NCI-H2029 treated with DMSO at 0.1 percent for 48 hours (cell line): ENCODE data around the gene SV2A.
"Not testable (repeated sequence)": the region's sequence is repeated elsewhere in the genome, so short reads cannot be mapped to it uniquely, and the experiment has no call there.

ENCODE experiments used
- DNase-seq: peaks from one replicate; lab custom pipeline; 2025; lab: John Stamatoyannopoulos, UW

The SV2A gene, protein sequence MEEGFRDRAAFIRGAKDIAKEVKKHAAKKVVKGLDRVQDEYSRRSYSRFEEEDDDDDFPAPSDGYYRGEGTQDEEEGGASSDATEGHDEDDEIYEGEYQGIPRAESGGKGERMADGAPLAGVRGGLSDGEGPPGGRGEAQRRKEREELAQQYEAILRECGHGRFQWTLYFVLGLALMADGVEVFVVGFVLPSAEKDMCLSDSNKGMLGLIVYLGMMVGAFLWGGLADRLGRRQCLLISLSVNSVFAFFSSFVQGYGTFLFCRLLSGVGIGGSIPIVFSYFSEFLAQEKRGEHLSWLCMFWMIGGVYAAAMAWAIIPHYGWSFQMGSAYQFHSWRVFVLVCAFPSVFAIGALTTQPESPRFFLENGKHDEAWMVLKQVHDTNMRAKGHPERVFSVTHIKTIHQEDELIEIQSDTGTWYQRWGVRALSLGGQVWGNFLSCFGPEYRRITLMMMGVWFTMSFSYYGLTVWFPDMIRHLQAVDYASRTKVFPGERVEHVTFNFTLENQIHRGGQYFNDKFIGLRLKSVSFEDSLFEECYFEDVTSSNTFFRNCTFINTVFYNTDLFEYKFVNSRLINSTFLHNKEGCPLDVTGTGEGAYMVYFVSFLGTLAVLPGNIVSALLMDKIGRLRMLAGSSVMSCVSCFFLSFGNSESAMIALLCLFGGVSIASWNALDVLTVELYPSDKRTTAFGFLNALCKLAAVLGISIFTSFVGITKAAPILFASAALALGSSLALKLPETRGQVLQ

GRCh38 chr1:149917571-149918144 lies at the start of gene SV2A:
TSS of gene SV2A (minus strand) at chr1:149917844. CDS start at chr1:149913840, 4,004 bp downstream.
- no peak for DNase-seq

DNA sequence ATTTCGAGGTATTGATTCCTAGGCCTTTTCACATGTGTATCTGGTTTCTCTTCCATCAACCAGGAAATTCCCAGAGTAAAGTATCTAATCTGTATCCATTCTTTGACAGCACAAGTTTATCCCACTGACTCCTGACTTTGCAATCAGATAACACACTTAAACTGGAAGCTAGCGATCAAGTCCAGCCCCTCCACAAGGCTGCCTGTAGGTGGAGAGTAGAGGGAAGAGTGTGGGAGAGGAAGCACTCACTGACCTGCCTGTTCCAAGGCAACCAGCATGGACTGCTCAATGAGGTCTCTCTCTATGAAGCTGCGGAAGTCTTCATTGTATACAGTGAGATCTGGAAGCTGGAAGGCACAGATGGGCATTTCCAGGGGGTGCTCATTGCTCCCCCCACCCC lies 49.4 kb upstream of the SV2A start:
- no peak for DNase-seq

- DNase-seq: no peak
Measured at GRCh38 chr1:149966405-149966804, 48.8 kb upstream of the SV2A start.

- no peak for DNase-seq
Measured at GRCh38 chr1:149965440-149965839, 47.8 kb upstream of the SV2A start.

DNA sequence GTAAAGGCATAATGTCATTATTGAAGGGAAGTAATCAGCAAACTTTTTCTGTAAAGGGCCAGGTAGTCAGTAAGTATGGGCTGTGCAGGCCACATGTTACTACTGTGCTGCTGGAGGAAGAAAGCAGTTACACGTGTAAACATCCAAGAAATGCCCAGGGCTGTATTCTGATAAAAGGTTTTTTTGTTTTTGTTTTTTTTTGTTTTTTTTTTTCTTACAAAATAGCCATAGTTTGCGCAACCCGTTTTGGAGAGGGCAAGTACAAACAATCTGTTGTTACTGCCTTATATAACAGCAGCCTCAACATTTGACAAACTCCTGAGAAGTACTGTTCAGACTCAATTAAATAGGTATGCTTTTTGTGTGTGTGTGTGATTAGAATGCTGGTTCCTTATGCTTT lies 45.7 kb upstream of the SV2A start:
- no peak for DNase-seq

- DNase-seq: no peak
Measured at GRCh38 chr1:149962736-149963135, 45.1 kb upstream of the SV2A start.

- peak; percentile 57 for DNase-seq
Measured at GRCh38 chr1:149962039-149962647, 44.5 kb upstream of the SV2A start.

DNA sequence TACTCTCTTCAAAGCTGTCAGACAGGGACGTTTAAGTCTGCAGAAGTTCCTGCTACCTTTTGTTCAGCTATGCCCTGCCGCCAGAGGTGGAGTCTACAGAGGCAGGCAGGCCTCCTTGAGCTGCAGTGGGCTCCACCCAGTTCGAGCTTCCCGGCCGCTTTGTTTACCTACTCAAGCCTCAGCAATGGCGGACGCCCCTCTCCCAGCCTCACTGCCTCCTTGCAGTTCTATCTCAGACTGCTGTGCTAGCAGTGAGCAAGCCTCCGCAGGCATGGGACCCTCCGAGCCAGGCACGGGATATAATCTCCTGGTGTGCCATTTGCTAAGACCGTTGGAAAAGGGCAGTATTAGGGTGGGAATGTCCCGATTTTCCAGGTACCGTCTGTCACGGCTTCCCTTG lies 39.9 kb upstream of the SV2A start:
- not testable (repeated sequence) for DNase-seq

DNA sequence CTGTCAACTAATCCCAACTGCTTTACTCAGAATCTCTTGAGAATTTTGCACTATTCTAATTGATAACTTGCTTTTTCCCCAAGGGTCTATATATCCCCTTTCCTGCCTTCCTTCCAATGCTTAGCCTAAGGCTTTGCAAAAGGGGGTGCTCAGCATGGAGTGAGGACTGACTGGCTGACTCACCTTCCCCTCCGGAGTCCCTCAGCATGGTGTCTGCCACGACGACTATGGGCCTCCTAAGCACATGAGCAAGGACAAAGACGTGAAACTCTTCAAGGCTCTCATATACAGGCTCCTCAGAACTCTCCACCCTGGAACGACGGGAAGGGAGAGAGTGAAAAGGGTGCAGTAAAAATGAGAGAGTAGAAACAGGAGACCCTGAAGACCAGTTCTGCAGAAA lies 32.3 kb upstream of the SV2A start:
- DNase-seq: no peak

GRCh38 chr1:149945206-149945605 lies 27.6 kb upstream of the SV2A start:
- DNase-seq: no peak

DNA sequence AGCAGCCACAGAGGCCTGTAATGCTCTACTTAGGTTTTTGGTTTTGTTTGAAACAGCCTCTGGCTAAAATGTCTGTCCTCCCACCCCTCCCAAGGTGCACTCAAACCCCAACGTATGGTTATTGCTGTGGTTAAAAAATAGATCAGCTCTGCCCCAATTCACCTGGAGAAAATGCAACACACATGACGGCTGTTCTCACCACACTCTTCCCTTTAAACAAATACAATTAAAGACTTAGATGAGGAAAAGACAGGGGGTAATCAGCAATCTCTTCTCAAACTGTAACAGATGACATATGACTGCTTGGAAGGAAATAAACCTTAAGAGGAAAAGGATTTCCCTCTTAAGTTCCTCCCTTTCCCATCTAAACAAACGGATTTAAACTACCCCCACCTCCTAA lies 25.2 kb upstream of the SV2A start:
- DNase-seq: no peak

- no peak for DNase-seq
Measured at GRCh38 chr1:149942207-149942606, 24.6 kb upstream of the SV2A start.

DNA sequence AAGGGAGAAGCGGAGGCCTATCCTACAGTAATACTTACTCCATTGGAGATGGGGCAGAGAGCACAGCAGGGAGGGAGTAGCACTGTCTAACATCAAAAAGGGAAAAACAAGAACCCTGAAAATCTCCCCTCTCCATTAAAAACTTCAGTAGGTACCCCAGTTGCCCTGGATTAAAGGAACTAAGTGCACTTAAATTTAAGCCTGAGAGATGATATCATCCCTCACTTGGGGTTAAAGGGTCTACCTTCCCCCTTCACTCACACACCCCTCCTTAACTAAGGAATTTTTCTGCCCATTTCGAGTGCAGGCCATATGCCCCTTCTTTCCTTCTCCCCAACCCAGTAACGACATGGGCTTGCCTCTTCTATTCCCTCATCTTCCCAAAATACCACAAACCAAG lies 22.8 kb upstream of the SV2A start:
- DNase-seq: no peak

DNA sequence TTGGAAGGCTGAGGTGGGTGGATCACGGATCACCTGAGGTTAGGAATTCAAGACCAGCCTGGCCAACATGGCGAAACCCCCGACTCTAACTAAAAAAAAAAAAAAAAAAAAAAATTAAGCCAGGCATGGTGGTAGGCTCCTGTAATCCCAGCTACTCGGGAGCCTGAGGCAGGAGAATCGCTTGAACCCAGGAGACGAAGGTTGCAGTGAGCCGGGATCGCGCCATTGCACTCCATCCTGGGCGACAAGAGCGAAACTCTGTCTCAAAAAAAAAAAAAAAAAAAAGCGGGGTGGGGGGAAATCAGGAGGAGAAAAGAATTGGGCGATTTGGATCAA lies 21.0 kb upstream of the SV2A start:
- not testable (repeated sequence) for DNase-seq

- DNase-seq: no peak
Measured at GRCh38 chr1:149937759-149938158, 20.1 kb upstream of the SV2A start.

DNA sequence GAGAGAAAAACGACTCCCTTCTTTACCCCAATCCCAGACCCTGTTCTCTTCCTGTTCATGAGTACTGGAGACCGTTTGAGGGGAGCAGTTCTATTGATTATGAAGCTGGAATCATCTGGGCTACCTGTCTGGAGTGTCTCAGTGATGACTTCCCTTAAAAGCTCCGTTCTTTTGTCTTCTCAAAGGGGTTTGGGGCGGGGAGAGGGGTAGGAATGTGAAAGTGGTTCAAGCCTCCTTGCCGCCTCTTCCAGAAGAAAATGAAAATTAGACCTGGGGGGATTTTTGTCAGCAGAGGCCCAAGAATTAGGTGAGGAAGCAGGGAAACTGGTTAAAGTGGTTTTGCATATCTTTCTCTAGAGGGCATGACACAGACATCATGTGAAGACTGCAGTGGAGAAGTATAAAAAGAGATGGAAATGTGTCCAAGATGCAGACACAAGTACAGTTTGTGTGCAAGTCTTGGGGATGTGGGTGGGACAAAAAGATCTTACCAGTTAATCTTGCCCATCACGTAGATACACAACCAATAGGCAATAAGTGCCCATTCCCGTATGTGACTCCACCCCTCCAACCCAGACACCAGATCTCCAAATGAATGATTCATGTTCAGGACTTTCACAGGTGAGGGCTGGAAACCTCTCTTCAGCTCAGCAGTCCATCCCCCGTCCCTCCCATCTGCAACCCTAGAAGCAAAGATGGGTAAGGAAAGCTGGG lies 19.5 kb upstream of the SV2A start:
- no peak for DNase-seq

DNA sequence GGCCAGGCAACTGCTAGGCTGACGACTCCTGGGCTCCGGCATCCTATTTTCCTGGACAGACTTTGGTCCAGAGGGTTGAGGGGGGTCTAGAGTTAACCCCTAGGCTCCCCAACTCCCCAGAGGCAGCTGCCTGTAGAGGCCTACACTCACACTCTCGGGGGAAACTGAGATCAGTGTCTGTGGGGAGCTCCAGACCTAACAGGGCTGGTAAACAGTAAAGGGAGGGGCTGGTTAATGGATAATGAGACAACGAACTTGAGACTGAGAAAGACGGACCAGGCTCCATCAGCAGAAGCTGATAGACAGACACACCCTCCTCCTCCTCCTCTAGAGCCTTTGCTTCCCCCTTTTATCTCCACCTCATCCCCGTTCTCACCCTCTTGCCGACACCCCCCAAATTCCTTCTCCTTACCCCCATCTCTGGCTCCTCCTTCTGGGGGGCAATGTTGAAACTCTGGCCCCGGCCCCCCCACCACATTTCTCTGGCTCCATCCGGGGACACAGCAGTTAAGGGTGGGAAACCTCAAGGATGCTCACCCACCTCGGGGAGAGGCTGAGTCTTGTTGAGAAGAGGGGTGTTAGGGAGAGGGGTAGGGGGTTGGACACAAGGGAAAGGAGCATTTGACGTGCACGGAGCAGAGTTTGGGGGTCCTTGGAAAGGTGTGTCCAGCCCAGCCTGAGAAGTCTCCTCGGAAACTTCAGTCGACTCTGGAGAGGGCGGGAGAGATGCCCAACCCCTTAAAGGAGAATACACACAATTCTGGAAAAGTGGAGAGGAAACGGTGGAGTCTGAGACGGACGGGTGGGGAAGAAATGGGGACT lies 18.7 kb upstream of the SV2A start, which contains the start of gene MTMR11:
TSS of gene MTMR11 (minus strand) at position 710 of the 822 bp plus-strand sequence. CDS start at position 478, 232 bp downstream.
- no peak for DNase-seq

DNA sequence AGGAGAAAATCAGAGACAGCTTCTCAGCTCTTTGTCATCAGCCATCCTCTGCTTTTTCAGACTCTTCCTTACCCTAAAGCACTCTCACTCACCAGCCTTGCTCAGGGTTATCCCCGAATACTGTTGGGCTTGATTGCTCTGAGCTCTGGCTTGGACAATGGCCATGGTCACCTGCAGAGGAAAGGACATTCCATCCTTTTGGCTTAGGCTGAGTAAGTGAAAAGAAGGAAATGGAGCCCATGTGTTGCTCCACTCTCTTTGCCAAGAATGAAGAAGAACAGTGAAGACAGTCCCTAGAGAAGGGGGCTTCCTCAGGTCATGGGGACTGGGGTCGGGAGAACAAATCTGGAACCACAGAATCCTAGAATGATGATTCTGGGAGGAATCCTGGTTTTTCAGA lies 16.7 kb upstream of the SV2A start:
- DNase-seq: no peak

GRCh38 chr1:149933208-149933607 lies 15.6 kb upstream of the SV2A start:
- DNase-seq: no peak

GRCh38 chr1:149932474-149932873 lies 14.8 kb upstream of the SV2A start:
- DNase-seq: no peak

- no peak for DNase-seq
Measured at GRCh38 chr1:149931212-149931790, 13.7 kb upstream of the SV2A start.
